Endothelial cell of umbilical vein (primary cell): ENCODE results near the gene NUP214.

Experiments used
- CTCF ChIP-seq, 2 donors: IDR thresholded peaks; 1 replicate in 1 of 2; 2 replicates in 1 of 2; pipeline ENCODE4 v1.5.1; 2011; ENCODE audit warnings: low read length in 2 of 2, mild to moderate bottlenecking in 2 of 2, moderate library complexity in 2 of 2, control low read depth in 1 of 2, inconsistent platforms in 1 of 2, low read depth in 1 of 2; ENCODE audit not compliant: insufficient read depth in 1 of 2; ENCODE audit errors: extremely low read depth in 1 of 2
- EZH2 ChIP-seq: IDR thresholded peaks from 2 replicates; pipeline ENCODE4 v1.6.1; 2012; ENCODE audit warnings: borderline replicate concordance, low read depth, mild to moderate bottlenecking, moderate library complexity, low read length, inconsistent platforms; ENCODE audit not compliant: severe bottlenecking
- MYC ChIP-seq: IDR thresholded peaks from one replicate; pipeline ENCODE4 v1.6.1; 2011; ENCODE audit warnings: mild to moderate bottlenecking, low read depth, low read length

- TF ChIP-seq EZH2: no peak
- TF ChIP-seq MYC: no peak
- no peak for TF ChIP-seq CTCF (IDR thresholded peaks at IDR 0.05; ENCODE audit: extremely low read depth in 1 of 2, insufficient read depth in 1 of 2, low read depth in 1 of 2, low read length in 2 of 2)
Observed at GRCh38 chr9:131179561-131180219, 54.3 kb downstream of the NUP214 start.
